GM18526 (cell line): Measurements from ENCODE around the gene MAPKAPK2.

Experiments used
- POLR2A ChIP-seq: IDR thresholded peaks from 3 replicates; pipeline ENCODE4 v1.6.1; 2011; ENCODE audit not compliant: insufficient read length; ENCODE audit errors: extremely low read depth

Gene MAPKAPK2

GRCh38 chr1:206702260-206702659 lies 17.6 kb downstream of the MAPKAPK2 start:
- TF ChIP-seq POLR2A, result no peak

GRCh38 chr1:206702803-206703202 lies 18.1 kb downstream of the MAPKAPK2 start:
- TF ChIP-seq POLR2A, result no peak

GRCh38 chr1:206703661-206704060 lies 19.0 kb downstream of the MAPKAPK2 start:
- TF ChIP-seq POLR2A, result no peak

DNA sequence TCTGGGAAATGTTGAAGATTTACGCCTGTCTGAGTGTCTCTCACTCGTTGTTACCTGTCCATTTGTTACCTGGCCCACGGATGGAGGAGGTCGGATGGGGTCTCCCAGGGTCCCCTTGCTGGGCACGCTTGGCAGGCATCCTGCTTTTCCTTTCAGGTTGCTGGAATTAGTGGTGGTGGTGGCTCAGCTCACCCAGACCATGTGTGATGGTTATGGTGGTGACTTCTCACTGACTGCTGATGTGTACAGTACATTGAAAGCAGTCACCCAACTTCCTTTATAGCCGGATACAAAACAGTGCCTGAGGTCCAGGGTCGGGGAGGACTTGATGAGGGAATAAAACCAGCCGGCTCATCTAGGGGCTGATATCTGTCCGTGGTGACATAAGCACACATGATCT lies 19.5 kb downstream of the MAPKAPK2 start:
- TF ChIP-seq POLR2A, result no peak

- TF ChIP-seq POLR2A, result no peak
These were observed 20.5 kb downstream of the MAPKAPK2 start for GRCh38 chr1:206705191-206705590.

GRCh38 chr1:206705726-206706297 lies 21.1 kb downstream of the MAPKAPK2 start:
- no peak for TF ChIP-seq POLR2A

DNA sequence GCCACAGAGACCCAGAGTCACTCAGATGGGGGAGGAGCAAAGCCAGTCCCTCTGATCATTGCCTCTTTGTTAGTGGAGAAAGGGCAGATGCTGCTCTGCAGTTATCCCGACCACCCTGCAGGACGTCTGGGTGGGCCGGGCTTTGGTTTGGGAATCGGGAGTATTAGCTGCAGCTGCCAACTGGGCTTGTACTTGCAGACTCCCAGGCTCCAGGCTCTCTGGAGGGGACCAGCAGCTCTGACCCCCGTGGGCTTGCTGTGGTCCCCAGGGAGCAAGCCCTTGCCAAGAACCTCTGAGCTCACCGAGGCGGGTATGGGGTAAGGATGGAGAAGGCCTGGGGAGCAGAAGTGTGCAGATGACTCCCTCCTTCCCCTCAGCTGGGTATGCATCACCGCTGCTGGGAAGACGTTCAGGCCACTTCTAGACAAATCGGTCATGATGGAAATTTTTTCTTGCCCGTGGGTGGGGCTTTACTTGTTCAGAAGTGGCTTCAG lies 21.6 kb downstream of the MAPKAPK2 start:
- TF ChIP-seq POLR2A, result no peak

DNA sequence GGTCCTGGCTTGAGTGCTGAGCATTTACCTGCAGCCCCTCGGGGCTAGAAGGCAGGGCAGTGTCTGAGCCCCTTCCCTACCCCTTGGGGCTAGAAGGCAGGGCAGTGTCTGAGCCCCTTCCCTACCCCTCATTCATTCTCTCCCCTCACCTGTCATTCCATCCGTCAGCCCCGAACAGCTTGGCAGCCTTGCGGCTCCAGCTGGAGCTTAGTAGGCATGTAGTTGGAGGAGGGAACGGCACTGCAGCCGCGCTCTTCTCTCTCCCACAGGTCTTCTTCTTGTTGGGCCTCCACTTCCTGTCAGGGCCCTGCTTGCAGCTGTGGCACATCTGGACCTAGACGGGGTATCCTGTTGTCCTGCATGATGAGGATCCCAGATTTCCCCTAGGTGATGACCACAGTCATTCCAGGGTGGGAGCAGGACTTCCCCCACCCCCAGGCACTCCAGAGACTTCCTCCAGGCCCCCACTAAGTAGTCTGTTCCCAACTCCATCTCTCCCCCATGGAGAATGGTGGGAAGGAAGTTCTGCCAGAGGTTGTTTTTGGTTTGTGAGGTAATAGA lies 22.2 kb downstream of the MAPKAPK2 start:
- TF ChIP-seq POLR2A, result no peak

- no peak for TF ChIP-seq POLR2A
These were observed 23.4 kb downstream of the MAPKAPK2 start for GRCh38 chr1:206708058-206708457.

GRCh38 chr1:206708882-206709281 lies 24.2 kb downstream of the MAPKAPK2 start:
- TF ChIP-seq POLR2A, result no peak

DNA sequence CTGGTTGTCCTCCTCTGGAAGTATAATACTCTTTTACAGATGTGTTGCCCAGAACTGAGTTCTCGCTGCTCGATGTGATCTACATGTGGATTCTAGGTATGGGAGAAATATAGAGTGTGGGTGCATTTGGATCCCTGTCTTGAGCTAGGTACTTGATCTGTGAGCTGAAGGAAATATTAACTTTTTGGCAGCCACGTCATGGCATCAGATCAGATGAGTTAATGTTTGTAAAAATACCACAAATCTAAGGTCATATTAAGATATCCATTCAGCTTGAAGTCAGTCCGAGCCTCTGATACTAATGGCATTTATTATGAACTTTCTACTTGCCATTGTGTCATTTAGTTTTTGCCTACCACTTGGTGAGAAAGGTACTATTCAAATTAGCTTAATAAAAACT lies 24.6 kb downstream of the MAPKAPK2 start:
- TF ChIP-seq POLR2A, result no peak

DNA sequence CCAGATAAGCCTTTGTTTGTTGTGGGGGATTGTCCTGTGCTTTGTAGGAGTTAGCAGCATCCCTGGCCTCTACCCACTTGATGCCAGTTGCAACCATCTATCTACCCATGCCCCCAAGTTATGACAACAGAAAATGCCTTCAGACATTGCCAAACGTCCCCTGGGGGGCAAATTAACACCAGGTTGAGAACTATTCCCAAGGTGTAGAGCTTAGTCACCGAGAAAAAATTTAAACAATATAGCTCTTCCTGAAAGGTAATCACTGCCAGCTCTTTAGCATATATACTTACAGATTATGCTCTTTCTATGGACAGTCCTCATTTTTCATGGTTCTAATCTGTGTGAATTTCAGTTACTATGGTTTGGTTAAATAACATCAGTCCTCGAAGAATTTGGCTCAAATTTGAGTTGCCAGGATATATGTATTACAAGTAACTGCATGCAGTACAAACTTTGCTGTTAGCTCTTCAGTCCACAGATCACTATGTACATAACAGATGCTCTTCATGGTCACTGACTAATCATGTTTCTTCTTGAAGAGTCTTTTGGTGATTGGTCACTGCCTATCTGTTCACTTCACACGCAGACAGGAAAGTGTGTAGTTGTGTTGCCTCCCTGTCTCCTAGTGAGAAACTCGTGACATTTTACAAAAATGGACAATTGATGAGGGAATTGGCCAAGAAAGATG lies 25.2 kb downstream of the MAPKAPK2 start:
- no peak for TF ChIP-seq POLR2A

- TF ChIP-seq POLR2A, result no peak
These were observed 25.7 kb downstream of the MAPKAPK2 start for GRCh38 chr1:206710460-206710823.

DNA sequence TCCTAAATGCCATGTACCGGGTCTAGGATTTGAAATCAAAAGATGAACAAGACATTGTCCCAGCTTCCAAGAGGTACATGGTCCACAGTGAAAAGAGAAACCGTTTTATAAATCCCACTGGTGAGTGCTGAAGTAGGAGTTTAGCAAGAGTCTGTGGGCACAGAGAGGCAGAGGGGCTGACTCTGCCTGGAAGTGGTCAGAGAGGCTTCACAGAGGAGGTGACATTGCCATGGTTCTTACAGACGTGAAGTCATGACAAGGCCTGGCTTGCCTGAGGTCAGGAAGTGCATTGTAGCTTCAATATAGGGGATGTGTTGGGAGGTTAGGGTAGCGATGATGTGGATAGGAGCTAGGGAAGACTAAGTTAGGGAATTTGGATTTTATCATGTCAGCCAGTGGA lies 28.4 kb downstream of the MAPKAPK2 start:
- TF ChIP-seq POLR2A, result no peak

GRCh38 chr1:206713910-206714312 lies 29.2 kb downstream of the MAPKAPK2 start:
- TF ChIP-seq POLR2A, result no peak

DNA sequence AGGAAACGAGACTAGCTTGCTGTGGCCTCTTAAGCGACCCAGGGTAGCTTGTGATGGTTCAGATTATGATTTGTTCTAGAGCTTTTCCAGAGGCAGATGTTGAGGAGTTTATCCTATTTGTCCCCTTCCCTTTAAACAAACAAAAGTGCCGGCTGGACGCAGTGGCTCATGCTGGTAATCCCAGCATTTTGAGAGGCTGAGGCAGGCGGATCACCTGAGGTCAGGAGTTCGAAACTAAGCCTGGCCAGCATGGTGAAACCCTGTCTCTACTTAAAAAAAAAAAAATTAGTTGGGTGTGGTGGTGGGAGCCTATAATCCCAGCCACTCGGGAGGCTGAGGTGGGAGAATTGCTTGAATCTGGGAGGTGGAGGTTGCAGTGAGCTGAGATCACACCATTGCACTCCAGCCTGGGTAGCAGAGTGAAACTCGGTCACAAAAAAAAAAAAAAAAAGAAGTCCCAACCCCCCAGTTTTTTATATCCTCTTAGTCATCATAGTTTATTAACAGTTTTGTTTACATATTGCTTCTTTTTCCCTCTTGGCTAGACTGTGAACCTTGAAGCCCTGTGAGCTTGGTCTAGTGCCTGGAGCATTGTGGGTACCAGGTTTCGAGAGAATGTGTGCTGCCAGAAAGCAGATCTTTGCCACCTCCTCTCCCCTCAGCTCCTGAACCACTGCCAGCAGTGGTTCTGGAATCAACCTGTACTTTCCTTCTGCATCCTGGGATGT lies 29.8 kb downstream of the MAPKAPK2 start:
- no peak for TF ChIP-seq POLR2A
